ENCODE measurements around the gene GARNL3. TPM values are rescaled to one million over a fixed set of nuclear protein-coding genes. Genes with fewer than 3 reads are reported as not detected.

Gene GARNL3
- total RNA-seq, 1 donor from 2014 or later: 21.4 TPM

- TF ChIP-seq, protein P1, sequence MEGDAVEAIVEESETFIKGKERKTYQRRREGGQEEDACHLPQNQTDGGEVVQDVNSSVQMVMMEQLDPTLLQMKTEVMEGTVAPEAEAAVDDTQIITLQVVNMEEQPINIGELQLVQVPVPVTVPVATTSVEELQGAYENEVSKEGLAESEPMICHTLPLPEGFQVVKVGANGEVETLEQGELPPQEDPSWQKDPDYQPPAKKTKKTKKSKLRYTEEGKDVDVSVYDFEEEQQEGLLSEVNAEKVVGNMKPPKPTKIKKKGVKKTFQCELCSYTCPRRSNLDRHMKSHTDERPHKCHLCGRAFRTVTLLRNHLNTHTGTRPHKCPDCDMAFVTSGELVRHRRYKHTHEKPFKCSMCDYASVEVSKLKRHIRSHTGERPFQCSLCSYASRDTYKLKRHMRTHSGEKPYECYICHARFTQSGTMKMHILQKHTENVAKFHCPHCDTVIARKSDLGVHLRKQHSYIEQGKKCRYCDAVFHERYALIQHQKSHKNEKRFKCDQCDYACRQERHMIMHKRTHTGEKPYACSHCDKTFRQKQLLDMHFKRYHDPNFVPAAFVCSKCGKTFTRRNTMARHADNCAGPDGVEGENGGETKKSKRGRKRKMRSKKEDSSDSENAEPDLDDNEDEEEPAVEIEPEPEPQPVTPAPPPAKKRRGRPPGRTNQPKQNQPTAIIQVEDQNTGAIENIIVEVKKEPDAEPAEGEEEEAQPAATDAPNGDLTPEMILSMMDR (IDR thresholded peaks at IDR 0.05; ENCODE audit: unreplicated experiment): no peak
- Mint-ChIP-seq H3K4me3 (ENCODE audit: low read depth) (peak overlapping the region; percentile 97), H3K4me1 (ENCODE audit: low read depth) (peaks cover 36% of the 10 kb centered on the region), H3K9me3 (ENCODE audit: low read depth) (no peaks in the 10 kb centered on the region), H3K27me3 (no peaks in the 10 kb centered on the region), H3K27ac (peak overlapping the region; percentile 99), H3K36me3 (ENCODE audit: insufficient read depth) (peaks cover 4% of the 10 kb centered on the region)
- DNase-seq (ENCODE audit: low spot score, unreplicated experiment): no peak
These were observed 158.2 kb downstream of the GARNL3 start for GRCh38 chr9:127422787-127423186.

- H3K9me3 Mint-ChIP-seq (ENCODE audit: low read depth): no peaks in the 10 kb centered on the region
- no peaks in the 10 kb centered on the region for H3K27me3 Mint-ChIP-seq
- peaks cover 36% of the 10 kb centered on the region for H3K4me1 Mint-ChIP-seq (ENCODE audit: low read depth)
- peak overlapping the region; percentile 99 for H3K27ac Mint-ChIP-seq
- TF ChIP-seq, protein P1 (IDR thresholded peaks at IDR 0.05; ENCODE audit: unreplicated experiment): no peak
- no peak for DNase-seq (ENCODE audit: low spot score, unreplicated experiment)
- peaks cover 4% of the 10 kb centered on the region for H3K36me3 Mint-ChIP-seq (ENCODE audit: insufficient read depth)
- H3K4me3 Mint-ChIP-seq (ENCODE audit: low read depth): peak overlapping the region; percentile 97
These were observed 158.9 kb downstream of the GARNL3 start for GRCh38 chr9:127423476-127423933.

GRCh38 chr9:127423934-127424675, 159.5 kb downstream of the GARNL3 start, which contains the start of gene ZNF79:
TSS of gene ZNF79 (plus strand) at chr9:127424382. CDS start at chr9:127424788, 406 bp downstream.
- Mint-ChIP-seq H3K9me3 (ENCODE audit: low read depth) (no peaks in the 10 kb centered on the region), H3K27ac (peak within 1 kb of the TSS; percentile 99), H3K4me3 (ENCODE audit: low read depth) (peak within 1 kb of the TSS; percentile 97), H3K27me3 (no peaks in the 10 kb centered on the region), H3K36me3 (ENCODE audit: insufficient read depth) (peaks cover 4% of the 10 kb centered on the region), H3K4me1 (ENCODE audit: low read depth) (peaks cover 35% of the 10 kb centered on the region)
- peak; percentile 79 for DNase-seq (ENCODE audit: low spot score, unreplicated experiment)
- TF ChIP-seq, protein P1 (IDR thresholded peaks at IDR 0.05; ENCODE audit: unreplicated experiment): no peak

GRCh38 chr9:127424676-127424999, 160.1 kb downstream of the GARNL3 start:
- DNase-seq (ENCODE audit: low spot score, unreplicated experiment): no peak
- TF ChIP-seq, protein P1 (IDR thresholded peaks at IDR 0.05; ENCODE audit: unreplicated experiment): no peak
- no peaks in the 10 kb centered on the region for H3K27me3 Mint-ChIP-seq
- no peaks in the 10 kb centered on the region for H3K9me3 Mint-ChIP-seq (ENCODE audit: low read depth)
- H3K27ac Mint-ChIP-seq: peak overlapping the region; percentile 99
- H3K4me1 Mint-ChIP-seq (ENCODE audit: low read depth): peaks cover 34% of the 10 kb centered on the region
- H3K4me3 Mint-ChIP-seq (ENCODE audit: low read depth): peak overlapping the region; percentile 97
- peaks cover 4% of the 10 kb centered on the region for H3K36me3 Mint-ChIP-seq (ENCODE audit: insufficient read depth)

- Mint-ChIP-seq H3K4me3 (ENCODE audit: low read depth) (peak overlapping the region; percentile 52), H3K9me3 (ENCODE audit: low read depth) (no peaks in the 10 kb centered on the region), H3K27me3 (no peaks in the 10 kb centered on the region), H3K4me1 (ENCODE audit: low read depth) (peaks cover 31% of the 10 kb centered on the region), H3K27ac (peak overlapping the region; percentile 13), H3K36me3 (ENCODE audit: insufficient read depth) (peaks cover 16% of the 10 kb centered on the region)
- no peak for DNase-seq (ENCODE audit: low spot score, unreplicated experiment)
- TF ChIP-seq, protein P1 (IDR thresholded peaks at IDR 0.05; ENCODE audit: unreplicated experiment): no peak
These were observed 162.2 kb downstream of the GARNL3 start for GRCh38 chr9:127426756-127427155.

Measured in progenitor cell of endocrine pancreas (in vitro differentiated cells).